ENCODE data around the gene NEK1. TPM values are rescaled to one million over a fixed set of nuclear protein-coding genes. Genes with fewer than 3 reads are reported as not detected.

The NEK1 gene
- total and polyA plus RNA-seq, 2 of the 4 experiments (the other 2 are of a cell fraction), result 3.3 to 3.9 TPM

DNA sequence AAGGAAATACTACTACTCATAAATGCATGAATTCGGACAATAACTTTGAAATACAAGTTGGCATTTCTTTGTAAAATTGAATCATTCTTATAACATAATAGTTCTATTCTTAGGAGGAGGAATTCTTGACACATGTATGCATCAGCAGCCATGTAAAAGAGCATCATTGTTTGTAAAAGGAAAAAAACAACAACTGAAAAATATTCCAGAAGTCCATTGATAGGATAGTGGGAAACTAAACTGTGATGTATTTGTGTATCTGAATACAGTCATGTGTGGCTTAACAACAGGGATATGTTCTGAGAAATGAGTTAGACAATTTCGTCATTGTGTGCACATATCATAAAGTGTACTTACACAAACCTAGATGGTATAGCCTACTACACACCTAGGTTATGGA lies 239.6 kb downstream of the NEK1 start:
- H3K9me3 ChIP-seq (ENCODE audit: control insufficient read depth, insufficient read depth, low read length), result peaks cover 10% of the 10 kb centered on the region
- no peak overlapping the region for H3K14ac ChIP-seq (replicated peaks; ENCODE audit: low read depth, low read length)
- intact Hi-C loops (cut with micrococcal nuclease) (no loop called here), dilution Hi-C loops (cut with HindIII; ENCODE audit: low sequenced_read_pairs, unreplicated experiment) (no loop called here), in situ Hi-C loops (cut with MboI; ENCODE audit: low sequenced_read_pairs) (no loop called here)
- no CpG with 5 or more reads among the region's 2 CpGs for WGBS, 2 experiments (ENCODE audit: extremely low coverage in 2 of 2, insufficient read length in 1 of 2)
- no TSS peak for BruUV-seq (replicated peaks)
- no peaks in the 10 kb centered on the region for H3K4me1 ChIP-seq (ENCODE audit: control insufficient read depth, insufficient read depth, low read length)
- H3K36me3 ChIP-seq (ENCODE audit: control insufficient read depth, insufficient read depth, low read length), result no peaks in the 10 kb centered on the region
- H4K91ac ChIP-seq (ENCODE audit: insufficient read depth, low read depth, low read length), result no peak overlapping the region
- no peak for ATAC-seq (ENCODE audit: low read depth)
- no peaks in the 10 kb centered on the region for H3K79me1 ChIP-seq (ENCODE audit: low read depth in 1 of 2, low read length in 2 of 2)
- ChIA-PET CTCF (interaction anchor here (0.6 kb wide), 1 partner anchor 156 kb away, joined by 4 read pairs; no protein-coding TSS in a partner anchor), POLR2A (ENCODE audit: unreplicated experiment) (no interaction called here)
- no peak overlapping the region for H3K4me3 ChIP-seq (ENCODE audit: insufficient read depth, low read depth, low read length)
- H3K27ac ChIP-seq (ENCODE audit: insufficient read depth, low read length), result no peak overlapping the region
- no peak overlapping the region for H2BK5ac ChIP-seq (ENCODE audit: low read depth, low read length, poor library complexity, severe bottlenecking)
- H4K20me1 ChIP-seq (ENCODE audit: insufficient read depth, low read length), result no peaks in the 10 kb centered on the region
- H2BK120ac ChIP-seq (ENCODE audit: low read depth, low read length), result no peak overlapping the region
- no peak overlapping the region for H2BK20ac ChIP-seq (ENCODE audit: low read depth, low read length)
- H3K9ac ChIP-seq (ENCODE audit: low read depth, low read length), result no peak overlapping the region
- no peak overlapping the region for H3K4ac ChIP-seq (ENCODE audit: low read depth, low read length)
- no peak overlapping the region for H4K5ac ChIP-seq (ENCODE audit: low read depth, low read length)
- H3K56ac ChIP-seq (ENCODE audit: extremely low read depth, insufficient read depth, low read length), result no peak overlapping the region
- no peak overlapping the region for H2AK9ac ChIP-seq (replicated peaks; ENCODE audit: low read depth, low read length, poor library complexity)
- no peak overlapping the region for H3K4me2 ChIP-seq (ENCODE audit: low read depth, low read length)
- no peak for DNase-seq
- no peaks in the 10 kb centered on the region for H3K27me3 ChIP-seq (ENCODE audit: control insufficient read depth, insufficient read depth, low read length)
- no peak overlapping the region for H2AK5ac ChIP-seq (ENCODE audit: low read depth, low read length)
- no peaks in the 10 kb centered on the region for H3K9me1 ChIP-seq (ENCODE audit: insufficient read depth, low read length)
- no peak overlapping the region for H2AFZ ChIP-seq (replicated peaks; ENCODE audit: low read length, poor library complexity)
- H4K8ac ChIP-seq (ENCODE audit: low read depth in 2 of 2, low read length in 2 of 2), result no peak overlapping the region
- no peak overlapping the region for H2BK15ac ChIP-seq (ENCODE audit: low read depth, low read length)
- no peak overlapping the region for H3K18ac ChIP-seq (ENCODE audit: low read depth, low read length)
- TF ChIP-seq BHLHE40 (IDR thresholded peaks at IDR 0.05; ENCODE audit: low read depth, low read length), result no peak
- no peak for TF ChIP-seq MXI1 (IDR thresholded peaks at IDR 0.05; ENCODE audit: borderline replicate concordance, low read depth, low read length)
- TF ChIP-seq, protein P1, sequence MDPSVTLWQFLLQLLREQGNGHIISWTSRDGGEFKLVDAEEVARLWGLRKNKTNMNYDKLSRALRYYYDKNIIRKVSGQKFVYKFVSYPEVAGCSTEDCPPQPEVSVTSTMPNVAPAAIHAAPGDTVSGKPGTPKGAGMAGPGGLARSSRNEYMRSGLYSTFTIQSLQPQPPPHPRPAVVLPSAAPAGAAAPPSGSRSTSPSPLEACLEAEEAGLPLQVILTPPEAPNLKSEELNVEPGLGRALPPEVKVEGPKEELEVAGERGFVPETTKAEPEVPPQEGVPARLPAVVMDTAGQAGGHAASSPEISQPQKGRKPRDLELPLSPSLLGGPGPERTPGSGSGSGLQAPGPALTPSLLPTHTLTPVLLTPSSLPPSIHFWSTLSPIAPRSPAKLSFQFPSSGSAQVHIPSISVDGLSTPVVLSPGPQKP (IDR thresholded peaks at IDR 0.05; ENCODE audit: borderline replicate concordance, low read depth, low read length), result no peak
- TF ChIP-seq CEBPB (IDR thresholded peaks at IDR 0.05; ENCODE audit: low read depth, low read length), result no peak
- no peak for TF ChIP-seq POLR2A (IDR thresholded peaks at IDR 0.05; ENCODE audit: low read depth, low read length)
- no peak for TF ChIP-seq RCOR1 (IDR thresholded peaks at IDR 0.05; ENCODE audit: insufficient replicate concordance, low read length)
- TF ChIP-seq SMC3 (IDR thresholded peaks at IDR 0.05; ENCODE audit: low read depth, low read length), result no peak
- TF ChIP-seq RFX5 (IDR thresholded peaks at IDR 0.05; ENCODE audit: low read depth, low read length), result no peak
- no peak for TF ChIP-seq NFE2L2 (IDR thresholded peaks at IDR 0.05; ENCODE audit: low read depth, low read length)
- no peak for TF ChIP-seq MAZ (IDR thresholded peaks at IDR 0.05; ENCODE audit: borderline replicate concordance, low read depth, low read length)
- TF ChIP-seq, protein P2, sequence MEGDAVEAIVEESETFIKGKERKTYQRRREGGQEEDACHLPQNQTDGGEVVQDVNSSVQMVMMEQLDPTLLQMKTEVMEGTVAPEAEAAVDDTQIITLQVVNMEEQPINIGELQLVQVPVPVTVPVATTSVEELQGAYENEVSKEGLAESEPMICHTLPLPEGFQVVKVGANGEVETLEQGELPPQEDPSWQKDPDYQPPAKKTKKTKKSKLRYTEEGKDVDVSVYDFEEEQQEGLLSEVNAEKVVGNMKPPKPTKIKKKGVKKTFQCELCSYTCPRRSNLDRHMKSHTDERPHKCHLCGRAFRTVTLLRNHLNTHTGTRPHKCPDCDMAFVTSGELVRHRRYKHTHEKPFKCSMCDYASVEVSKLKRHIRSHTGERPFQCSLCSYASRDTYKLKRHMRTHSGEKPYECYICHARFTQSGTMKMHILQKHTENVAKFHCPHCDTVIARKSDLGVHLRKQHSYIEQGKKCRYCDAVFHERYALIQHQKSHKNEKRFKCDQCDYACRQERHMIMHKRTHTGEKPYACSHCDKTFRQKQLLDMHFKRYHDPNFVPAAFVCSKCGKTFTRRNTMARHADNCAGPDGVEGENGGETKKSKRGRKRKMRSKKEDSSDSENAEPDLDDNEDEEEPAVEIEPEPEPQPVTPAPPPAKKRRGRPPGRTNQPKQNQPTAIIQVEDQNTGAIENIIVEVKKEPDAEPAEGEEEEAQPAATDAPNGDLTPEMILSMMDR (conservative IDR thresholded peaks at IDR 0.05; ENCODE audit: low read depth, low read length), result no peak
- no peak overlapping the region for H3K23ac ChIP-seq (ENCODE audit: low read depth, low read length)

All from IMR-90 (cell line).